ENCODE results near the gene MRPL38. TPM values are rescaled to one million over a fixed set of nuclear protein-coding genes. Genes with fewer than 3 reads are reported as not detected.

MRPL38 gene
- total RNA-seq, 1 donor from 2014 or later, result 20.8 TPM

DNA sequence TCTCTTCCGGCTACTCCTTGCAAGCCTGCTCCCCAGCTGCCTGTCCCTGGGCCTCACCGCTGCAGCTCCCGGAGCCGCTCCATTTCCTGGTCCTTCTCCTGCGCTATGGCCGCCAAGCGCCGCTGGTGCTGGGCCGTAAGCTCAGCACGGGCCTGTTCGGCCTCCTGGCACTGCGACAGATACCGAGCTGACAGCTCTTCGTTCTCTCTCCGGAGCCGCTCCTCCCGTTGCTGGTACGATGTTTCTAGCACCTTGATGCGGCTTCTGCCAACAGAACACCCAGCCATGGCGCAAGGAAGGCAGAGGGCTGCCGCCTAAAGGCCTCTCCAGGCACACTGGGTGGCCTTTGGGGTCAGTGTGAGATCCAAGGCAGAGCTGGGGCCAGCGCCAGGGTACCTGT, 14.9 kb upstream of the MRPL38 start:
- DNase-seq, result no peak

DNA sequence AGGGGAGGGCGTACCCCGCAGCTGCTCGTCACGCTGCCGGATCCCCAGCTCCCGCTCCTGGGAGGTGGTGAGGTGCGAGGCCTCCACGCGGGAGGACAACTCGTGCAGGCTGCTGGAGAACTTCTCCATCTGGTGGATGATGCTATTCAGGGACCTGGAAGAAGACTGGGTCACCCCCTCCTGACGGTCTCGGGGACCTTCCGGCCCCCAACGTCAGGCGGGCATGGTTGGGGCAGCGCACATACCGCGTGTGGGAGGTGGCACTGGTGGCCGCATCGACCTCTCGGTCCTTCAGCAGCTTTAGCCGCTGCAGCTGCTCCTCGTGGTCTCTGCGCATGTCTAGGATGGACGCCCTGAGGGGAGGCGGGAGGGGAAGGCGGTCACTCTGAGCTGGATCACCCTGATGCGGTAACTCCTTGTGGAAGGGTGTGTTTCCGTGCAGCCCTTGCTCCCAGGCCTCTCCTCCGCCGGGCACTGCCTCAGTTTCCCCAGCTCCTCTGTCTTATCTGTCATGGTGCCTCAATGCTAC, 13.3 kb upstream of the MRPL38 start:
- DNase-seq, result no peak

DNA sequence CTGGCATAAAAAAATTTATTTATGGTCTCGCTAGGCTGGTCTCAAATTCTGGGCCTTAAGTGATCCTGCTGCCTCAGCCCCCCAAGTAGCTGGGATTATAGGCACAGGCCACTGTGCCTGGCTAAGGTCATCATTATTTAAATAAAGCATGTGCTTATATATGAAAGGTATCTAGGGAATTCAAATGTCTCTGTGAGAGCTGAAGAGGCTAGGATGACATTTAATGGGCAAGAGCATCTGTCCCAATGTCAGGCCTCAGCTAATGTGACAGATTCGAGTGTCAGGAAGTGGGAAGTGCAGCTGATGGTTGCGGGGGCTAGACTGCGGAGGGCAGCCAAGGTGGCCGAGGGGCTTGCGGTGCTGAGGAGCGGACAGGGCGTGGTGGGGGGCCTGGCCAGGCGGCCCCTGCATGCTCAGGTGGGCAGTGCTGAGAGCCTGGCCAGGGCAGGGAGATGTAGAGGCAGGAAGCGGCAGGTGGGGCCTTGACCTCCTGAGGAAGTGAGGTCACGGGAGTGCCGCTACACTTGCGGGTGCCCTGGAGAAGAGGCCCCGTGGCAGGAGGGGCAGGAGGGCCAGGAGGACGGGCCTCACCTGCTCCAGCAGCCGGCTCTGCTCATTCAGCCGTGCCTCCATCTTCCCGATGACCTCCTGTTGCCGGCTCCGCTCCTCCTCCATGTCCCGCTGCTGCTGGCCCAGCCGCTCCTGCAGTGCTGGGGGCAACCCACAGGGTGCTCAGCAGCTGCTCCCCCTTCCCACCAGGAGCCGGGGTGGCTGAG, 12.6 kb upstream of the MRPL38 start:
- DNase-seq, result no peak

DNA sequence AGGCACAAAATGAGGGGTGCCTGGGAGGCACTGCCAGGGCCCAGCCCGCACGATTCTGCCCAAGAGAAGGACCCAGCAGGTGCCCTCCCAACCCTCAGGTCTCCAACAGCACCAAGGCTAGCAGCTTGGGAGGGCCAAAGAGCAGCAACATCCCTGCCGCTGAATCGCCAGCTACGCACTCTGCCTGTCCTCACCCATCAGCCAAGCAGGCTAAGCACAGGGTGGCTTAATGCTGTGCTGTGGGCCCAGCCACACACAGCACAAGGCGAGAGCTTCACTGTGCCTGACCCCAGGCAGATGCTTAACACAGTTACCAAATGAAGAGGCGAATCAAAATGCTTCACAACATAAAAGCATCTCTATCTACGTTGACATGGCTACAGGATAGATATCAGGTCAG, 10.6 kb upstream of the MRPL38 start:
- DNase-seq, result no peak

DNA sequence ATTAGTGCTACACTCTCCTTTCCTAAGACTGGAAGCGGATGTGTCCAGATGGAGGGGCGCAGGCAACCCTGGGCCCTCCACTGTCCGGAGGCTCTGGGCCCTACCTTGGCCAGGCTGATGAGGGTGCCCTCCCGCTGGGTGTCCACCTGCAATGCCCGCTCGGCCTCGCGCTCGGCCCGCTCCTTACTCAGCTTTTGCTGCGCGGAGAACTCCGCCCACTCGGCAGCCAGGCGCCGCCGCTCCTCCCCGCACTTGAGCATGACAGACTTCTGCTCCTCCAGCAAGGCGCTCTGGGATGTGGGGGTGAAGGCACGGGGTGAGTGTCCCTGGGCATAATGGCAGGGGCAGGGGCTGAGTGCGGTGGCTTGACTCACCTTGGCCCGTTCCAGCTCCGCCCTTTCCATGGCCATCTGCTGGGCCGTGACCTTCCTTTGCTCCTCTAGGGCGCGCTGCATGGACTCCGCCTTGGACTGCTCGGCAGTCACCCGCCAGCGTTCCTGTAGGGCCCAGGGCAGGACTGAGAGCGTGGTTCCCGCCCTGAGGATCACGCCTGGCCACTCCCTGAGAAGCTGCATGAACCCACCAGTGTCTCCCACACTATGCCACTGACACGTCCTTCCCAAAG, 10.1 kb upstream of the MRPL38 start:
- DNase-seq, result no peak

GRCh38 chr17:75913537-75914210, 9.0 kb upstream of the MRPL38 start:
- no peak for DNase-seq

GRCh38 chr17:75910699-75911098, 6.0 kb upstream of the MRPL38 start:
- DNase-seq, result no peak

DNA sequence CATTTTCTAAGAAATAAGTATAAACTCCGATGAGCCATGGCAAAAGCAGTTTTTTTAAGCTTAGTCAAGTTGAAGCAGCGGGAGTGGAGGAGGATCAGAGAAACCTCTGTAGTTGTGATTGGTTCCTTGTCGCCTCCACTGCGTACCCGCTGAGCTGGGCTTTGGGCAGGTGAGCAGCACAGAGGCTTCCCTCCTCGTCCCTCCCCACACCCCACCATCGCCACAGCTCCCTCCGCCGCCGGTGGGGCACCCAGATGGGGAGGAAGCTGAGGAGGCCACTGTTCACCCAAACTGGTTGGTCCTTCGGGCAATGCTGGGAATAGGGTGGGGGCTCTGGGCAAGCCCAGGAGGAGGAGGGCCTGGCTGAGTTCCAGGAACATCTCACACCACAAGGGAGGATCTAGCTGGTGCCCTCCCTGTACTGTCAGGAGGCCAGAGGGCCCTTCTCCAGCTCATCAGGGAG, 5.2 kb upstream of the MRPL38 start:
- no peak for DNase-seq

GRCh38 chr17:75909051-75909811, 4.5 kb upstream of the MRPL38 start:
- DNase-seq, result no peak

DNA sequence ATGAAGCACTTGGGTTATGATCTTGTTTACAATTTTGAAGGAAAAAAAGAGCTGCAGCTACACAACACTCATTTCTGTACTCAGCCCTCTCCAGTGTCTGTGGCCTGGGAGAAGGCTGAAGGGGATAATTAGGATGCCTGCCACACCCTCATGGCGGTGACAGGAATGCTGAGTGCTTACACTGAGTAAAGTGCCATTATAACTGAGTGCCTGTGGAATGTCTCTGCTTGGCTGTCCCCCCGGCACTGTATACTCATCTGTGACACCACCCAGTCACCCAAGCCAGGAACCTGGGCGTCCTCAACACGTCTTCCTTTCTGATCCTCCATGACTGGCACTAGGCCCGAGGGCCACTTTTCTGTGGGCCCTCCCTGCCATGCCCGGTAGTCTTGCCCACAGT, 3.5 kb upstream of the MRPL38 start:
- no peak for DNase-seq

DNA sequence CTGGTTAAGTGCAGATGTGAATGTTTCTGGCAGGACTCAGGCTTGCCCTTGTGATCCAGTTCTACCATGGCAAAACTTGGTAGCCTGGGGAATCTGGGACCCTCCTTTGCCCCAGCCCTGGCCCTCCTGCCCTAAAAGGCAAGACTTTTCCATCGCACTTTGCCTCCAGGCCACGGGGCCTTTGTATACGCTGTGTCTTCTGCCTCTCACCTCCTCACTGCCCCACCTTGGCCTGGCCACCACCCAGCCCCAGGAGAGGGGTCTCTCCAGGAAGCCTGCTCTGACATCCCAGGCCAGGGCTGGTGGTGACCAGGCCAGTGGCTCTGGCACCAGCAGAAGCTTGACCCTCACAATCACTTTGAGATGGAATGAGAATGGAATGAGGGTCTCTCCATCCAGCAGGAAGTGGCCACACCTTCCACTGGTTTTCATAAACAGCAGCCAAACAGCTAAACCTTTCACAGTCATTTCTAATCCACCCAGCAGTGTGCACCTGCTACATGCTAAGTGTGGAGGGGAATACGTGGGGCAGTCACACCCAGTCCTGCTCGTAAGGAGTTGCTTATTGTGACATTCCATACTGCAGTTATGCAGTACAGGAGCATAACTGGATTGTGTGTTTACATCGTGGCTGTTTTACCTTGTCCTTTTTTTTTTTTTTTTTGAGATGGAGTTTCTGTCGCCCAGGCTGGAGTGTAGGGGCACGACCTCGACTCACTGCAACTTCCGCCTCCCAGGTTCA, 1.6 kb upstream of the MRPL38 start:
- DNase-seq, result no peak

- no peak for DNase-seq
Measured at GRCh38 chr17:75902406-75902805, 2.3 kb downstream of the MRPL38 start.

GRCh38 chr17:75901727-75902126, 3.0 kb downstream of the MRPL38 start:
- no peak for DNase-seq

- DNase-seq, result no peak
Measured at GRCh38 chr17:75900691-75901533, 3.8 kb downstream of the MRPL38 start.

DNA sequence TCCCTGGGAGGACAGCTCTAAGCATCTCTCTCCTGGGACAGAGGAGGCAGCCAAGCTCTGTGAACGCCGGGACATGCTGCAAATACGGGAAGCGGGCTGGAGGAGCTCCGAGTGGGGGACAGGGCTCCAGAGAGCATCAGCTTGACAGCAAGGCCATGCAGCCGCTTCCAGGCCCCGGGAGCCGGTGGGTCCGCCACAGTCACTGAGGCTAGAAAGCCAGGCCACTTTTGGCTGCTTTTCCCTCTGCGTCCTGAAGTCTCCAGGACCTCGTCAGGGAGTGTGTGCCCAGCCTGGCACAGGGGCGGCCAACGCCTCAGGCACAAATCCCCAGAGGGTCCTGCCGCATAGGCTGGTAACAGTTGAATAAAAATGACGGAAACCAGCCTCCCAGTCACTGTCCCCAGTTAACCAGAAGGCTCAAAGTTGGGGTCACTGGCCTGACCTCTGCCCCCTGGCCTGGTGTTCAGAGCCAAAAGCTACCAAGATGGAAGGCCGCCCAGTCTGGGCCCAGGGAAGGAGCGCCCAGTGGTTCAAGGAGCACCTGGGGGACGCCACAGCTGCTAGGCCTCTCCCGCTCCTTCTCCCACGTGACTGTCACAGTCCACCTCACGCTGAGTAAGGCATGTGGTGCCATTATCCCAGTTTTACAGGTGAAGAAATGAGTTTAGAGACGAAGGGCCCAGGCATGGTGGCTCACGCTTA, 4.8 kb downstream of the MRPL38 start:
- DNase-seq, result no peak

DNA sequence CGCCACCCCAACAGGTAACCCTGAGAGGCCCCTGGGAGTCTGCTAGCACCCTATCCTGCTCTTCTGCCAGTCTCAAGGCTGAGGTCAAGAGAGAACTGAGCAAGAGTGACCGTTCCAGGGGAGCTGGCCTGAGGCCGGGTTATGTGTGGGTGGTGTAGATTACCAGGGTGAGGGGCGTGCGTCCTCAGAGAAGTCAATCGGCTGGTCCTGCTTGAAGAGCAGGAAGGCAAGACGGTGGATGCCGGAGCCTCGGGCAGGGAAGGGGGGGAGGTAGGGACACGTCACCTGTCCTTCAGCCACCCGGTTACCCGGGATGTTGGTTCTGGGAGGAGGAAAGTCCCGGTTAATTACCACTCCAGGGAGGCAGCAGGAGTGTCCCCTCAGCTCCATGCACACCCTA, 5.3 kb downstream of the MRPL38 start:
- DNase-seq, result no peak

GRCh38 chr17:75898791-75899190, 5.9 kb downstream of the MRPL38 start:
- no peak for DNase-seq

DNA sequence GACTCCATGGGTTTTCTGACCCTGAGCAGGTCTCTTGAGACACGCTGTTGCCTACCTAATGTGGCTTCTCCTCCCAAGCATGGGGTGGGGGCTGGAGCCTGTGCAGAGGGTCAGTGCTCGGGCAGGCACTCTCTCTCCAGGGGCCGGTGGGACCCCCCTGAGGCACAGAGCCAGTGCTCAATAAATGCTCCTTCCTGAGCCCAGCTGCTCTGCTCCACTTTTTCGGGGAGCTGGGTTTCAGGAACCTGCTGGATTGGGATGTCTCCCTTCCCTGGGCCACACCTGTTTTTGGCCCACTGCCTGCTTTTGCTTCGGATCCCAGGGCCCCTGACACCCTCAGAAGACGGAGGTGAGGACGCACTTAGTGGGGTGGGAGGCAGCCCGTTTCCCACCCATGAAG, 6.6 kb downstream of the MRPL38 start:
- no peak for DNase-seq

- no peak for DNase-seq
Measured at GRCh38 chr17:75897160-75898019, 7.3 kb downstream of the MRPL38 start.
